Mesendoderm (in vitro differentiated cells): ENCODE measurements around the gene KIAA0232.

Experiments
- DNase-seq: peaks from one replicate; pipeline ENCODE4 v3.0.0; 2013
- H2AK5ac ChIP-seq: 2 replicates; pipeline ENCODE4 v1.6.1; 2013; ENCODE audit warnings: low read length, inconsistent platforms
- H2BK120ac ChIP-seq: 2 replicates; pipeline ENCODE4 v1.6.1; 2013; ENCODE audit warnings: low read depth, mild to moderate bottlenecking, low read length, moderate library complexity, mixed read lengths
- H2BK15ac ChIP-seq: replicated peaks from 2 replicates; pipeline ENCODE4 v1.6.1; 2013; ENCODE audit warnings: low read depth, mild to moderate bottlenecking, moderate library complexity
- H2BK5ac ChIP-seq: 2 replicates; pipeline ENCODE4 v1.6.1; 2013; ENCODE audit warnings: low read length, inconsistent platforms
- H3K18ac ChIP-seq: 2 replicates; pipeline ENCODE4 v1.6.1; 2013; ENCODE audit warnings: mild to moderate bottlenecking, low read length, mixed read lengths
- H3K23ac ChIP-seq: one replicate; pipeline ENCODE4 v1.6.1; 2013; ENCODE audit warnings: low read length
- H3K27ac ChIP-seq: 2 replicates; pipeline ENCODE4 v1.5.1; 2013; ENCODE audit warnings: low read depth, mild to moderate bottlenecking, inconsistent platforms, low read length, moderate library complexity
- H3K27me3 ChIP-seq: 2 replicates; pipeline ENCODE4 v1.6.1; 2013; ENCODE audit warnings: low read length, control low read depth, mild to moderate bottlenecking, inconsistent platforms; ENCODE audit not compliant: insufficient read depth, poor library complexity
- H3K36me3 ChIP-seq: 2 replicates; pipeline ENCODE4 v1.6.1; 2013; ENCODE audit warnings: low read length, inconsistent platforms; ENCODE audit not compliant: control insufficient read depth, insufficient read depth
- H3K4ac ChIP-seq: one replicate; pipeline ENCODE4 v1.6.1; 2013; ENCODE audit warnings: low read depth, mild to moderate bottlenecking, low read length, moderate library complexity
- H3K4me1 ChIP-seq: 2 replicates; pipeline ENCODE4 v1.6.1; 2013; ENCODE audit warnings: low read depth, low read length, inconsistent platforms; ENCODE audit not compliant: control insufficient read depth
- H3K4me2 ChIP-seq: 2 replicates; pipeline ENCODE4 v1.6.1; 2013; ENCODE audit warnings: low read length
- H3K4me3 ChIP-seq: 2 replicates; pipeline ENCODE4 v1.5.1; 2013; ENCODE audit warnings: mild to moderate bottlenecking, low read length
- H3K56ac ChIP-seq: one replicate; pipeline ENCODE4 v1.6.1; 2013; ENCODE audit warnings: low read length
- H3K79me1 ChIP-seq: 2 replicates; pipeline ENCODE4 v1.6.1; 2013; ENCODE audit warnings: low read length, inconsistent platforms
- H3K79me2 ChIP-seq: 2 replicates; pipeline ENCODE4 v1.6.1; 2013; ENCODE audit warnings: mild to moderate bottlenecking, low read length; ENCODE audit not compliant: control insufficient read depth, insufficient read depth
- H3K9ac ChIP-seq: 2 replicates; pipeline ENCODE4 v1.6.1; 2013; ENCODE audit warnings: low read length, inconsistent platforms
- H4K5ac ChIP-seq: one replicate; pipeline ENCODE4 v1.6.1; 2013; ENCODE audit warnings: low read length
- H4K8ac ChIP-seq: one replicate; pipeline ENCODE4 v1.6.1; 2013; ENCODE audit warnings: low read depth, mild to moderate bottlenecking, control low read depth, low read length, moderate library complexity
- WGBS: extraction: QIAGEN DNeasy Blood & Tissue Kit; methylation state at CpG from one replicate; pipeline ENCODE4 v1.1.7; 2013; ENCODE audit warnings: low lambda C conversion rate, missing lambda C conversion rate; ENCODE audit not compliant: insufficient coverage; ENCODE audit errors: extremely low coverage; 5-methylcytosine and 5-hydroxymethylcytosine counted together

KIAA0232 gene

DNA sequence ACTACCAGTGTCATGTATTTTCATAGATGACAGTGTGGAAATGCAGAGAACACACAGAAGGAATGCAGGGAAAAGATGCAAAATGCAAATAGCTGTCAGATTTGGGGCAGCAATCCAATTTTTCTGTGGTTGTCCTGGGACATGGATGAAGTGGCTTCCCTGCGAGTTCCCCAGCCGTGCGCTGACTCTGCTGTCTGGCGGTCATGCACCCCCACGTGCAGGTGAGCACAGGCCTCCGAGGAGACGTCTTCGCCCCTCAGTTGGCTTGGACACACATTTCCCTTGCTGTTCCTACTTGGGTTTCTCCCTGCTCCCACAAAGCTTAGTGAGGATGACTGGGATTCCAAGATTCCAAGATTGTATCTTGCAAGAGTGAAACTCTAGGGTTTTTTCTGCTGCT lies 42.2 kb upstream of the KIAA0232 start:
- Histone ChIP-seq H3K4me1 (no peaks in the 10 kb centered on the region), H3K56ac (no peak overlapping the region), H2BK120ac (no peak overlapping the region), H3K23ac (no peak overlapping the region), H2AK5ac (no peak overlapping the region), H2BK15ac (no peak overlapping the region), H3K79me2 (no peaks in the 10 kb centered on the region), H3K4me2 (no peak overlapping the region), H3K36me3 (no peaks in the 10 kb centered on the region), H3K18ac (no peak overlapping the region), H2BK5ac (no peak overlapping the region), H3K27me3 (no peaks in the 10 kb centered on the region), H4K5ac (no peak overlapping the region), H3K4ac (no peak overlapping the region), H4K8ac (no peak overlapping the region), H3K4me3 (no peak overlapping the region), H3K79me1 (no peaks in the 10 kb centered on the region), H3K27ac (no peak overlapping the region), H3K9ac (no peak overlapping the region)
- DNase-seq: no peak
- no CpG with 5 or more reads among the region's 8 CpGs for WGBS

DNA sequence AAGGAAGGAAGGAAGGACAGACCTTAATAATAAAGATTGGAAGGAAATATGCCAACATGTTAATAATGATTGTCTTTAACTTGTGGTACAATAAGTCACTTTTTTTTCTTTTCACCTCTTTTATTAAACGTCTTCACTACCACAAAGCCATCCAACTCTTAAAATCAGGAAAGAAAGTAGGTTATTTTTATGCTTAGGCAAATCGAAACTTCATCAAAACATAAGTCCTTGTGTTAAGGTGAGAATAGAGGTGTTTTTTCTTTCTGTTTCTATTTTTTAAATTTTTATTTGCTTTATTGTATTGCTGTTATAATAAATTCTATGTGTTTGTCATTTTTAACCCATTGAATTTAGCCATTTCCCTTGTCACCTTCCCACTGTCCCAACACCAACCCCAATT lies 40.0 kb upstream of the KIAA0232 start:
- Histone ChIP-seq H2BK120ac (no peak overlapping the region), H3K79me2 (no peaks in the 10 kb centered on the region), H3K4me2 (no peak overlapping the region), H3K36me3 (no peaks in the 10 kb centered on the region), H3K4me1 (no peaks in the 10 kb centered on the region), H3K27me3 (no peaks in the 10 kb centered on the region), H3K79me1 (no peaks in the 10 kb centered on the region), H3K4me3 (no peak overlapping the region), H3K27ac (no peak overlapping the region), H3K23ac (no peak overlapping the region), H3K18ac (no peak overlapping the region), H3K9ac (no peak overlapping the region), H3K56ac (no peak overlapping the region), H3K4ac (no peak overlapping the region), H2BK15ac (no peak overlapping the region), H2AK5ac (no peak overlapping the region), H4K5ac (no peak overlapping the region), H2BK5ac (no peak overlapping the region), H4K8ac (no peak overlapping the region)
- no peak for DNase-seq
- WGBS: no CpG with 5 or more reads among the region's 2 CpGs

DNA sequence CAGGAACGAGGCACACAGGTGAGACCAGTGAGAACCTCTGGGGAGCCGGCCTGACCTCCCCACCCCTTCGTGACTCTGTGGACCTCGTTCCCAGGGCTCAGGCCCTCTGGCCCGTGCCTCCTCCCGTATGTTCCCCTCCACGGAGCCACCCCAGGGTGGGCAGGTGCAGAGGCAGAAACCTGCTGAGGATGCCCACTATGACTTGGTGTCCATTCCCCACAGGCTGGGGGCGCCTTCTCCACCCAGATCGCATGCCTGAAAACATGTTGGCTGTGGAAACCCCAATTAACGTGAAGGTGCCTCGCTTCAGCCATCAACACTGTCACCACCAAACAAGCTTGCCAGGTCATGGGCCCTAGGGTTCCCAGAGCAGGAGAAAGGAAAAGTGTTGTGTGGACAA lies 39.5 kb upstream of the KIAA0232 start:
- no peak overlapping the region for H3K4ac ChIP-seq
- no peak overlapping the region for H3K23ac ChIP-seq
- H3K79me1 ChIP-seq: no peaks in the 10 kb centered on the region
- no peaks in the 10 kb centered on the region for H3K36me3 ChIP-seq
- H4K8ac ChIP-seq: no peak overlapping the region
- H3K4me2 ChIP-seq: no peak overlapping the region
- H2BK120ac ChIP-seq: no peak overlapping the region
- no peak overlapping the region for H2BK15ac ChIP-seq
- no peak overlapping the region for H4K5ac ChIP-seq
- H3K4me3 ChIP-seq: no peak overlapping the region
- H2AK5ac ChIP-seq: no peak overlapping the region
- DNase-seq: no peak
- H3K79me2 ChIP-seq: no peaks in the 10 kb centered on the region
- H3K27me3 ChIP-seq: no peaks in the 10 kb centered on the region
- no peaks in the 10 kb centered on the region for H3K4me1 ChIP-seq
- H2BK5ac ChIP-seq: no peak overlapping the region
- H3K18ac ChIP-seq: no peak overlapping the region
- H3K56ac ChIP-seq: no peak overlapping the region
- no CpG with 5 or more reads among the region's 11 CpGs for WGBS
- no peak overlapping the region for H3K9ac ChIP-seq
- H3K27ac ChIP-seq: no peak overlapping the region

DNA sequence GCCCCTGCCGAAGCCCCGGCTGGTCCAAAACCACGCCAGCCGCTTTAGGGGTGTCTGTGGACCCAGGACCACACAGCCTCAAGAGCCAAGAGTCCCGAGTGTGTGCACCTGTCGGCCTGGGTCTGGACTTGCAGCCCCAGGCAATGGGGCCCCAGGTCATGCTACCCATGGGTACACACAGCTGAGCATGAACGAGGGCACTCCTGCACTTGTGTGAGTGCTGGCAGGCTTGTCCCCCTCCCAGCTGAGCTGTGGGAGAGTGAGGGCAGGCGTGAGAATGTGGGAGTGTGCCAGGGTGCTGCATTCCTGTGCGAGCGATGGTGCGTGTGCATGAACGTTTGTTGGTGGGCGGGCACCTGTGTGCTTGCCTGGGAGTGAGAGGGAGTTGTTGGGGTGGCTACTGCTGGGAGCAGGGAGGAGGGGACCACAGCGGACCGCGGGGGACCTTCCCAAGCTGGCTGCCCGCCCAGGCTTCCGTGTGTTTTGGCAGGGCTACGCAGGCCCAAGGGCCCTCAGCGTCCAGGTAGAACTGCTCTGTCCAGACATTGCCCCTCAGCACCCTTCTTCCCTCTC lies 35.7 kb upstream of the KIAA0232 start:
- H4K5ac ChIP-seq: no peak overlapping the region
- no peak overlapping the region for H3K9ac ChIP-seq
- H3K18ac ChIP-seq: no peak overlapping the region
- H3K56ac ChIP-seq: no peak overlapping the region
- no peak overlapping the region for H3K27ac ChIP-seq
- H4K8ac ChIP-seq: no peak overlapping the region
- no CpG with 5 or more reads among the region's 20 CpGs for WGBS
- no peaks in the 10 kb centered on the region for H3K79me2 ChIP-seq
- no peaks in the 10 kb centered on the region for H3K79me1 ChIP-seq
- no peak overlapping the region for H3K4me3 ChIP-seq
- H3K4me1 ChIP-seq: no peaks in the 10 kb centered on the region
- H2BK120ac ChIP-seq: no peak overlapping the region
- no peak overlapping the region for H2AK5ac ChIP-seq
- no peaks in the 10 kb centered on the region for H3K36me3 ChIP-seq
- H3K4ac ChIP-seq: no peak overlapping the region
- no peak overlapping the region for H3K4me2 ChIP-seq
- H2BK15ac ChIP-seq: no peak overlapping the region
- no peak overlapping the region for H3K23ac ChIP-seq
- no peaks in the 10 kb centered on the region for H3K27me3 ChIP-seq
- no peak overlapping the region for H2BK5ac ChIP-seq
- DNase-seq: no peak

DNA sequence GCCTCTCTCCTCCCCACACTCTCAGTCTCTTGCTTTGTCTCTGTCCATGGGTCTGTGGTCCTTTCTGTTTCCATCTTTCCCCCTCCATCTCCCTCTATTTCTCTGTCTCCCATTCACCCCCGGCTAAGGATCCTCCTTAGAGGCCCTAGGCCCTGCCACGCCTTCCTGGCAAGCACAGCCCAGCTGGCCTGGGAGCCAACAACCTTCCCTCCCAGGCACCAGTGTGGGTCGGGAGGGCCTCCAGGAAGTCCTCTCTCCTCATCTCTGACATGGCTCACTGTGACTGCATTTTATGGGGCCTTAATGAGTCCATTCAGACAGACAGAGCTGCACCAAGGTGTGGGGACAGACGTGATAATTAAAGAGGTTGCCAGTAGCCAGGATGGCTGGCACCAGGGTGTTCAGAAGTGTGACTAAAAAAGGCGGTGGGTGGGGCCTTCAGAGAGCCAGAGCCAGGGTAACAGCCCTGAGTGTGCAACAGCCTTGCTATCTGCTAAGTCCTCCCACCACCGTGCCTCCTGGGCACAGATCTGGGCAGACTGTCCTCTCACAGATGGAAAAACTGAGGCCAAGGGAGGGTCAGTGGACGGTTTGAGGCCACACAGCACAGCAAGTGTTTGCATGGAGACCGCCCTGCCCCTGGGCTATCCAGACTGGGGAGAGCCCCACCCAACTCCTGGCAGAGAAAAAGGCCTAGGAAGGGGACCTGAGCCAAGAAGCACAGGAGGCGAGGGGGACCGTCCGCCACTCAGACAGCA lies 35.1 kb upstream of the KIAA0232 start:
- H3K56ac ChIP-seq: no peak overlapping the region
- no peak overlapping the region for H4K5ac ChIP-seq
- no peak overlapping the region for H2BK5ac ChIP-seq
- no peak overlapping the region for H3K9ac ChIP-seq
- no peaks in the 10 kb centered on the region for H3K4me1 ChIP-seq
- H2BK15ac ChIP-seq: no peak overlapping the region
- no peak overlapping the region for H3K4me2 ChIP-seq
- no peak overlapping the region for H3K4ac ChIP-seq
- H3K27me3 ChIP-seq: no peaks in the 10 kb centered on the region
- H3K18ac ChIP-seq: no peak overlapping the region
- H2BK120ac ChIP-seq: no peak overlapping the region
- H2AK5ac ChIP-seq: no peak overlapping the region
- no peak overlapping the region for H3K27ac ChIP-seq
- H3K79me2 ChIP-seq: no peaks in the 10 kb centered on the region
- H3K23ac ChIP-seq: no peak overlapping the region
- DNase-seq: no peak
- WGBS: no CpG with 5 or more reads among the region's 11 CpGs
- no peak overlapping the region for H3K4me3 ChIP-seq
- H3K36me3 ChIP-seq: no peaks in the 10 kb centered on the region
- H4K8ac ChIP-seq: no peak overlapping the region
- H3K79me1 ChIP-seq: no peaks in the 10 kb centered on the region

DNA sequence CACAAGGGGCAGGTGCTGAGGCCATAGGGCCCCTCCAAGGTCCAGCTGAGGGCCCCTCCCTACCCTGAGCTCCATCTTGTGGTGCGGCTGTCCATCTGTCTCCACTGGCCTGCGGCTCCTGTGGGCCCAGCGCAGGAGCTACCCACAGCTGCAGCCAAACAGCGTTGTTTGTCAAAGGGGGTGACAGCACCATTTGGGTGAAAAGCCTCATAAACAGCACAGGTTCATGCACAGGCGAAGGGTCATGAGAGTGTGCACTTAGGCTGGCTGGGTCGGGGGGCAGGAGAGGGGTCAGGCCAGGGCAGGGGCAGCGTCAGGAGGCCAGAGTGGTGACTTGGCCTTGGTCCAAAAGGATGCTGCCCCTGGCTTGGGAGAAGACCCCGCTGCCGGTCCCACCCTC lies 34.2 kb upstream of the KIAA0232 start:
- Histone ChIP-seq H3K23ac (no peak overlapping the region), H3K36me3 (no peaks in the 10 kb centered on the region), H3K4me1 (no peaks in the 10 kb centered on the region), H3K79me1 (no peaks in the 10 kb centered on the region), H3K18ac (no peak overlapping the region), H3K4ac (no peak overlapping the region), H3K9ac (no peak overlapping the region), H3K56ac (no peak overlapping the region), H3K27ac (no peak overlapping the region), H3K4me2 (no peak overlapping the region), H3K79me2 (no peaks in the 10 kb centered on the region), H3K4me3 (no peak overlapping the region), H2BK120ac (no peak overlapping the region), H3K27me3 (no peaks in the 10 kb centered on the region), H2AK5ac (no peak overlapping the region), H4K8ac (no peak overlapping the region), H4K5ac (no peak overlapping the region), H2BK5ac (no peak overlapping the region), H2BK15ac (no peak overlapping the region)
- no CpG with 5 or more reads among the region's 9 CpGs for WGBS
- DNase-seq: no peak
